DND-41 (cell line): ENCODE results near the gene CLVS2.

Experiments
- CTCF ChIP-seq: IDR thresholded peaks from 2 replicates; pipeline ENCODE4 v1.5.1; 2012; ENCODE audit warnings: borderline replicate concordance, low read length, moderate library complexity, mild to moderate bottlenecking; ENCODE audit not compliant: poor library complexity, severe bottlenecking; ENCODE audit errors: extremely low read depth
- EZH2 ChIP-seq: IDR thresholded peaks from 3 replicates; pipeline ENCODE4 v1.6.1; 2012; ENCODE audit warnings: borderline replicate concordance, low read depth, mild to moderate bottlenecking, moderate library complexity, low read length, inconsistent platforms; ENCODE audit not compliant: severe bottlenecking

GRCh38 chr6:123089226-123089625 lies 93.2 kb downstream of the CLVS2 start:
- no peak for TF ChIP-seq CTCF
- no peak for TF ChIP-seq EZH2
